PC-9 (cell line): Measurements from ENCODE around the gene PRR3. TPM values are rescaled to one million over a fixed set of nuclear protein-coding genes. Genes with fewer than 3 reads are reported as not detected.

Experiments used
- BruUV-seq: library from RNA; stranded (reverse); fragments of 400-500 nt; replicated peaks from 2 replicates; lab custom pipeline; 2021; lab: Mats Ljungman, UMichigan
- CTCF ChIA-PET: fragments of 300-600 bp; sonication (Branson Sonifier 250); formaldehyde crosslinking; loops from one replicate; lab custom pipeline; 2022; ENCODE audit warnings: antibody characterized with exemption; lab: Charles Lee
- POLR2A ChIA-PET: fragments of 300-600 bp; sonication (Branson Sonifier 250); formaldehyde crosslinking; loops from one replicate; lab custom pipeline; 2022; ENCODE audit warnings: antibody characterized with exemption; ENCODE audit not compliant: unreplicated experiment; lab: Charles Lee
- DNase-seq, 2 experiments: peaks; one replicate each; pipeline versions ENCODE4 v3.0.0 to v3.0.0-alpha.2; 2015 to 2022; ENCODE audit warnings: mixed read lengths in 1 of 2
- H2AFZ ChIP-seq: fragments of 200-600 bp; sonication (generic); 2 replicates; pipeline ENCODE4 v1.8.1; 2017; ENCODE audit warnings: antibody characterized with exemption
- H3F3A ChIP-seq: fragments of 200-600 bp; sonication (generic); 2 replicates; pipeline ENCODE4 v1.8.1; 2017; ENCODE audit warnings: antibody characterized with exemption, mild to moderate bottlenecking, low read depth; ENCODE audit not compliant: insufficient read depth
- H3K27ac ChIP-seq: fragments of 200-600 bp; sonication (generic); 2 replicates; pipeline ENCODE4 v1.6.1; 2016; ENCODE audit warnings: mixed run types
- H3K27me3 ChIP-seq: fragments of 200-600 bp; sonication (generic); 2 replicates; pipeline ENCODE4 v1.6.1; 2016; ENCODE audit warnings: low read depth, mixed run types; ENCODE audit not compliant: insufficient read depth
- H3K36me3 ChIP-seq: fragments of 200-600 bp; sonication (generic); 2 replicates; pipeline ENCODE4 v1.6.1; 2016; ENCODE audit warnings: low read depth, mixed run types
- H3K4me1 ChIP-seq: fragments of 200-600 bp; sonication (generic); replicated peaks from 2 replicates; pipeline ENCODE4 v1.6.1; 2016; ENCODE audit warnings: mixed run types; ENCODE audit not compliant: insufficient read depth
- H3K4me2 ChIP-seq: fragments of 200-600 bp; sonication (generic); 2 replicates; pipeline ENCODE4 v1.6.1; 2017; ENCODE audit warnings: mixed run types
- H3K4me3 ChIP-seq: fragments of 200-600 bp; sonication (generic); 2 replicates; pipeline ENCODE4 v1.6.1; 2016; ENCODE audit warnings: mixed run types
- H3K79me2 ChIP-seq: fragments of 200-600 bp; sonication (generic); 2 replicates; pipeline ENCODE4 v1.6.1; 2017; ENCODE audit warnings: low read depth, mixed run types
- H3K9me2 ChIP-seq: fragments of 200-600 bp; sonication (generic); 2 replicates; pipeline ENCODE4 v1.8.1; 2017; ENCODE audit warnings: mild to moderate bottlenecking; ENCODE audit not compliant: insufficient read depth
- H3K9me3 ChIP-seq: fragments of 200-600 bp; sonication (generic); 2 replicates; pipeline ENCODE4 v1.8.1; 2016; ENCODE audit warnings: low read depth; ENCODE audit not compliant: insufficient read depth
- H4K20me1 ChIP-seq: fragments of 200-600 bp; sonication (generic); 2 replicates; pipeline ENCODE4 v1.8.1; 2017; ENCODE audit not compliant: insufficient read depth
- CTCF ChIP-seq: fragments of 200-600 bp; sonication (generic); conservative IDR thresholded peaks from 2 replicates; pipeline ENCODE4 v1.6.1; 2017; ENCODE audit warnings: mixed run types, antibody characterized with exemption, mild to moderate bottlenecking, moderate library complexity
- EZH2 ChIP-seq: fragments of 200-600 bp; sonication (generic); IDR thresholded peaks from 2 replicates; pipeline ENCODE4 v1.8.0; 2017; ENCODE audit warnings: antibody characterized with exemption, low read depth
- intact Hi-C: fragments of 100-400 bp; cut with micrococcal nuclease; formaldehyde crosslinking; loops from one replicate; pipeline ENCODE4 v1.10.0; 2022; ENCODE audit not compliant: unreplicated experiment
- total RNA-seq: library from RNA; stranded (reverse); gene quantifications from 2 replicates; pipeline ENCODE4 v1.2.3, GENCODE V29; 2021

Gene PRR3
- total RNA-seq, 1 experiment from 2014 or later: 16.9 TPM

- TF ChIP-seq EZH2 (no peak), CTCF (no peak)
- no peak overlapping the region for H3K27ac ChIP-seq
- H3K4me1 ChIP-seq: no peaks in the 10 kb centered on the region
- H3K9me2 ChIP-seq: no peaks in the 10 kb centered on the region
- peaks cover 33% of the 10 kb centered on the region for H3K36me3 ChIP-seq
- H3K4me2 ChIP-seq: no peak overlapping the region
- H3K9me3 ChIP-seq: no peaks in the 10 kb centered on the region
- no peaks in the 10 kb centered on the region for H3K27me3 ChIP-seq
- ChIA-PET CTCF (no interaction called here), POLR2A (interaction anchor here (0.6 to 0.7 kb wide), 3 partner anchors 10 to 17 kb away, joined by 3 read pairs; no protein-coding TSS in a partner anchor)
- H3F3A ChIP-seq: peaks cover 53% of the 10 kb centered on the region; the same call in 1 of the 2 replicates
- no peak overlapping the region for H2AFZ ChIP-seq
- H3K79me2 ChIP-seq: no peaks in the 10 kb centered on the region
- peaks cover 20% of the 10 kb centered on the region for H4K20me1 ChIP-seq
- intact Hi-C loops: no loop called here
- TSS peak; percentile 7 for BruUV-seq
- DNase-seq: no peak
- no peak overlapping the region for H3K4me3 ChIP-seq
These were observed 43.4 kb downstream of the PRR3 start for GRCh38 chr6:30600451-30600961.

- H3K4me1 ChIP-seq: no peaks in the 10 kb centered on the region
- H3K36me3 ChIP-seq: peaks cover 36% of the 10 kb centered on the region
- H3K79me2 ChIP-seq: no peaks in the 10 kb centered on the region
- BruUV-seq: no TSS peak
- H3F3A ChIP-seq: peaks cover 49% of the 10 kb centered on the region
- peaks cover 20% of the 10 kb centered on the region for H4K20me1 ChIP-seq
- H3K27ac ChIP-seq: no peak overlapping the region
- H3K4me2 ChIP-seq: no peak overlapping the region
- H3K4me3 ChIP-seq: no peak overlapping the region
- H3K27me3 ChIP-seq: no peaks in the 10 kb centered on the region
- no peaks in the 10 kb centered on the region for H3K9me2 ChIP-seq
- no peak for TF ChIP-seq CTCF
- TF ChIP-seq EZH2: no peak
- ChIA-PET CTCF (no interaction called here), POLR2A (interaction anchor here (0.7 kb wide), 1 partner anchor 18 kb away, joined by 3 read pairs; no protein-coding TSS in a partner anchor)
- intact Hi-C loops: no loop called here
- no peak for DNase-seq
- H2AFZ ChIP-seq: no peak overlapping the region
- H3K9me3 ChIP-seq: no peaks in the 10 kb centered on the region
These were observed 44.3 kb downstream of the PRR3 start for GRCh38 chr6:30601436-30601814.

GRCh38 chr6:30601815-30602641 is 44.9 kb downstream of the PRR3 start:
- H3K27me3 ChIP-seq: no peaks in the 10 kb centered on the region
- POLR2A ChIA-PET: no interaction called here
- H2AFZ ChIP-seq: no peak overlapping the region
- H3K4me3 ChIP-seq: no peak overlapping the region
- H3K27ac ChIP-seq: no peak overlapping the region
- H4K20me1 ChIP-seq: peaks cover 20% of the 10 kb centered on the region
- no TSS peak for BruUV-seq
- H3K4me2 ChIP-seq: no peak overlapping the region
- CTCF ChIA-PET: no interaction called here
- H3K36me3 ChIP-seq: peaks cover 42% of the 10 kb centered on the region
- no peaks in the 10 kb centered on the region for H3K9me2 ChIP-seq
- TF ChIP-seq CTCF (no peak), EZH2 (no peak)
- H3K79me2 ChIP-seq: no peaks in the 10 kb centered on the region
- intact Hi-C loops: no loop called here
- DNase-seq: peak in 1 of 2 experiments; percentile 12
- H3K4me1 ChIP-seq: no peaks in the 10 kb centered on the region
- H3F3A ChIP-seq: peaks cover 49% of the 10 kb centered on the region
- H3K9me3 ChIP-seq: no peaks in the 10 kb centered on the region
